H54 (cell line): ENCODE measurements around the gene IGFL2.
"Not testable (repeated sequence)": the region's sequence is repeated elsewhere in the genome, so short reads cannot be mapped to it uniquely, and the experiment has no call there.

Experiments used
- DNase-seq: peaks from one replicate; pipeline ENCODE4 v3.0.0; 2011; ENCODE audit warnings: low spot score, mixed read lengths; ENCODE audit not compliant: insufficient read length
- FAIRE-seq: peaks from 3 replicates; lab custom pipeline; 2011; peaks lifted over from hg19 to GRCh38; lab: Jason Lieb, UNC
- POLR2A ChIP-seq: IDR thresholded peaks from 2 replicates; pipeline ENCODE4 v1.6.1; 2011; ENCODE audit warnings: low read depth, mild to moderate bottlenecking, low read length

IGFL2 gene

DNA sequence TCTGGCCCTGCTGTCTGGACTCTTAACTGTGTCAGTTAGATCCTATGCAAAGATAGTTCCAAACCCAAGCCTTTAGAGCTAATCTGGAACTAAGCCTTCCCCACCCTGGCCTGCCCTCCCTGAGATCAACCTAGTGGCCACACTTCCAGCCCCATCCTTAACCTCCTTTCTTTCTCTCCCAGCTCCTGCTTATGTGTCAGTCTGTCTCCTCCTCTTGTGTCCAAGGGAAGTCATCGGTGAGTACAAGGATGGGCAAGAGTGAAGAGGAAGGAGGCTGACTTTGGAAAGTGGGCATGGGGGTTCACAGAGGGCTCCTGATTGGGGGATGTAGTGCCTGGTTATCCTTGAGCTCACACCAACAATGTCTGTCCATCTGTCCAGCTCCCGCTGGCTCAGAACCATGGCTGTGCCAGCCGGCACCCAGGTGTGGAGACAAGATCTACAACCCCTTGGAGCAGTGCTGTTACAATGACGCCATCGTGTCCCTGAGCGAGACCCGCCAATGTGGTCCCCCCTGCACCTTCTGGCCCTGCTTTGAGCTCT is 12.3 kb downstream of the IGFL2 start:
- DNase-seq (no peak), FAIRE-seq (no peak)
- TF ChIP-seq POLR2A = no peak

DNA sequence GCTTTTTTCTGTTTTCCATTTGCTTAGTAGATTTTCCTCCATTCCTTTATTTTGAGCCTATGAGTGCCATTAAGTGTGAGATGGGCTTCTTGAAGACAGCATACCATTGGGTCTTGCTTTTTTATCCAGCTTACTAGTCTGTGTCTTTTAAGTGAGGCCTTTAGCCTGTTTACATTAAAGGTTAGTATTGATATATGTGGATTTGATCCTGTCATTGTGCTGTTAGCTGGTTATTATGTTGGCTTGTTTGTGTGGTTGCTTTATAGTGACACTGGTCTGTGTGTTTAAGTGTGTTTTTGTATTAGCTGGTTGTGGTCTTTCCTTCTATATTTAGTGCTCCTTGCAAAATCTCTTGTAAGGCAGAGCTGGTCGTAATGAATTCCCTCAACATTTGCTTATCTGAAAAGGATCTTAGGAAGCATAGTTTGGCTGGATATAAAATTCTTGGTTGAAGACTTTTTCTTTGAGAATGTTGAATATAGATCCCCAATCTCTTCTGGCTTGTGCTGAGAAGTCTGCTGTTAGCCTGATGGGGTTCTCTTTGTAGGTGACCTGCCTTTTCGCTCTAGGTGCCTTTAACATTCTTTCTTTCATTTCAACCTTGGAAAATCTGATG is 13.7 kb downstream of the IGFL2 start:
- not testable (repeated sequence) for FAIRE-seq, DNase-seq

- FAIRE-seq (no peak), DNase-seq (no peak)
- TF ChIP-seq POLR2A = no peak
These were observed 14.7 kb downstream of the IGFL2 start for GRCh38 chr19:46162731-46163130.

DNA sequence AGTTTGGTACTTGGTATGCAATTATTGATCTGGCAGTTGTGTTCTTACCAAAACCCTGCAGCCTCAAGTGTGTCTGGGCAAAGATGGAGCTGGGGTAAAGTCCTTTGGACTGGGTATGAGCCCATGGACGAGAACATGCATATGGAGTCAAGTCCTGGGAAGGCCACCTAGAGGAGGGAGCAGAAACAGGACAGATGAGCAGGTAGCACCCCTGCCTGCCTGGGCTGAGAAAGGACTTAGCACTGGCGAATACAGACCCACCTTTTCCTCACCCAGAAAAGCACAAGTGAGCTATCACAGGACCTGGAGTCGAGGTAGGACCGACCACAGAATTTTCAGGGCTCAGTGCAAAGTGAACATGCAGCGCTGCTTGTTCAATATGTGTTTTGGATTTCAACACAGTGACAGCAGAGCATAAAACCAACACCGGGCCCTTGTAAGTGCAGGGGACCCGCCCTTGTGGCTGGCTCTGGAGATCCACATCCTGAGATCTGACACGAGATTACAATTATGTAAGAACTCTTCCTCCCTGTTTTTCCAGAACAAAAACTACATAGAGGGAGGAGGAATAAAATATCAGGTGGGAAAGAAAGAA is 25.9 kb downstream of the IGFL2 start:
- FAIRE-seq (no peak), DNase-seq (no peak)
- TF ChIP-seq POLR2A = no peak

DNA sequence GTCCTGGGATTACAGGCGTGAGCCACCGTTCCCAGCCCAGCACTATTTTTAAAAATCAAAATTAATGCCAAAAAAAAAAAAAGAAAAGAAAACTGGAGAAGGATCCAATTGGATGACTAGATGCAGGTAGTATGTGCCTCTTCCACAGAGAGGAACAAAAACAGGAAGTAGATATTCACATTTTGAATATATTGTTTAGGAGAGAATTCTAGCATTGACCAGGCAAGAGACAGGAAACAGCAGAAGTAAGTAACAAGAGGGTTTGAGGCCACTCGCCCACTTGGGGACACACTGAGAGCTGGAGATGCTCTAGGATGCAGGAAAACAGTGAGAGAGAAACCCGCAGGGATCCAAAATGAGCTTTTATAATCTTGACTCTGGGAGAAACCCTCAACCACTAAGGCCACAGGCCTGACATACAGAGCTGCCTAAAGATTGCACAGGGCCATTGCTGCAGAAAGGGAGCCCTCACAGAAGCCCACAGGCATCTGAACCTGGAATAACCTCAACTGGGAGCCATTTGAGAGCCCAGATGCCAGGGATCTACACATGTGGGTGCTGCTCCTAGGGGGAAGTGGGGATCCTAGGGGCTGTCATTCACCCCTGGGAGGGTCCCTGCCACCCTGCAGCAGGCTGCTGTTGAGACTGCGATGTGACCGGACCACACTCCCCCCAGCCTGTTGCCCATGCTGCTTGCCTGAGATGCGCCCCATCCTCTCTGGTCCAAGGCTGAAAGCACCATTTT is 28.2 kb downstream of the IGFL2 start:
- TF ChIP-seq POLR2A = no peak
- no peak for DNase-seq
- no peak for FAIRE-seq

DNA sequence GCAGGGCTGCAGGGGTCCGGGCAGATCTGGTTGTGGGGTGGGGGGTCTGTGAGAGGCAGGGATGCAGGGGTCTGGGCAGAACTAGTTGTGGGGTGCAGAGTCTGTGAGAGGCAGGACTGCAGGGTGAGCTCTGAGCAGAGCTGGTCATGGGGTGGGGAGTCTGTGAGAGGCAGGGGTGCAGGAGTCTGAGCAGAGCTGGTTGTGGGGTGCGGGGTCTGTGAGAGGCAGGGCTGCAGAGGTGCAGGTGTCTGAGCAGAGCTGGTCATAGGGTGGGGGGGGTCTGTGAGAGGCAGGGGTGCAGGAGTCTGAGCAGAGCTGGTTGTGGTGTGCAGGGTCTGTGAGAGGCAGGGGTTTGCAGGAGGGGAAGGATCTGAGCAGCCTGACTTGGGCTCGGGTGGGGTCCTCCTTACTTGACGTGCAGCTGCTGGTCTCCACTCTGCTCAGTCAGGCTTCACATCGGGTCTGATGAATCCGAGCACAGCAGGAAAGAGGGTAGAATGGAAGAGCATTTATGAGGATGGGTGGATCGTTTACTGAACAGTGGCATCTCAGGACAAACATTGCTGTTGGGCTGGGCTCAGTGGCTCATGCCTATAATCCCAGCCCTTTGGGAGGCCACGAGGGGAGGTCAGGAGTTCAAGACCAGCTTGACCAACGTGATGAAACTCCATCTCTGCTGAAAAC is 31.2 kb downstream of the IGFL2 start:
- DNase-seq = no peak
- no peak for FAIRE-seq
- no peak for TF ChIP-seq POLR2A

DNA sequence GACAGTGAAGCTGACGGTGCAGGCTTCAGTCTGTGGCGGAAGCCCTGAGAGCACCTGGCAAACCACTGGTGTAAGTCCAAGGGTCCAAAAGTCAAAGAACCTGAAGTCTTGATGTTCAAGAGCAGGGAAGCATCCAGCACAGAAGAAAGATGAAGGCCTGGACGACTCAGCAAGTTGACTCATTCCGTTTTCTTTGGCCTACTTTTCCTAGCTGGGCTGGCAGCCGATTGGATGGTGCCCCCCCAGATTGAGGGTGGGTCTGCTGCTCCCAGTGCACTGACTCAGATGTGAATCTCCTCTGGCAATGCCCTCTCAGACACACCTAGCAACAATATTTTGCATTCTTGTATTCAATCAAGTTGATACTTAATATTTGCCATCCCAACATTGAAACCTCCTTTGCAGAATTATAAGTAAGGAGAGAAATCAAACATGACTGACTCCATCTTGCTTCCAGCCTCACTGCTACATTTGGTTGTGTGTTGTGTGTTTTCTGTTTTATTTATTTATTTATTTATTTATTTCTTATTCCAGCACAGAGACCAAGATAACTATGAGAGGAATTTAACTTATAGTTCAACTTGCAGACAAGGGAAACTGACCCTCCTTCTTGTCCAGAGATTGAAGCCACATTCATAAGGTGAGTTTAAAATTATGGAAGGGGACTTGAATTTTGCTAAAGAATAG is 32.8 kb downstream of the IGFL2 start:
- no peak for TF ChIP-seq POLR2A
- FAIRE-seq (no peak), DNase-seq (peak; percentile 30)

DNA sequence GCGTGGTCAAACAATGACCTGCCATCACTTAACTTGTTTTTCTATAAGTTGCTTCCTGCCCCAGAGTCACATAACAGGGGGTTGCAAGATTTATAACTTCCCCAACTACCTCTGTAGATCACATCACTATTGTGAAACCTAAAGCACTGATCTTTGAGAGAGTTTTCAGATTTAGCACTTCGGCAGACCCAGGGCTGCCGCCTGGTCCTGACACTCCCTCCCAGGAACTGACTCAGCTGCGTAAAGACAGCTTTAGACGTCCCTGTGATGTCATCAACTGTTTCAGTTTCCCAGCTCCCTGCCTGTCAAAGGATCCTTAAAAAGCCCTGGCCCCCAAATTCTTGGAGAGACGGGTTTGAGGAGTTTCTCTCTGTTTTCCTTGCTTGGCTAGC is 33.3 kb downstream of the IGFL2 start:
- no peak for FAIRE-seq
- TF ChIP-seq POLR2A = no peak
- peak; percentile 26 for DNase-seq

- no peak for DNase-seq
- no peak for FAIRE-seq
- no peak for TF ChIP-seq POLR2A
These were observed 34.4 kb downstream of the IGFL2 start for GRCh38 chr19:46182476-46182875.

GRCh38 chr19:46184775-46185710 is 37.0 kb downstream of the IGFL2 start:
- not testable (repeated sequence) for DNase-seq, FAIRE-seq

- DNase-seq = no peak
- no peak for FAIRE-seq
- no peak for TF ChIP-seq POLR2A
These were observed 38.2 kb downstream of the IGFL2 start for GRCh38 chr19:46186101-46186716.

DNA sequence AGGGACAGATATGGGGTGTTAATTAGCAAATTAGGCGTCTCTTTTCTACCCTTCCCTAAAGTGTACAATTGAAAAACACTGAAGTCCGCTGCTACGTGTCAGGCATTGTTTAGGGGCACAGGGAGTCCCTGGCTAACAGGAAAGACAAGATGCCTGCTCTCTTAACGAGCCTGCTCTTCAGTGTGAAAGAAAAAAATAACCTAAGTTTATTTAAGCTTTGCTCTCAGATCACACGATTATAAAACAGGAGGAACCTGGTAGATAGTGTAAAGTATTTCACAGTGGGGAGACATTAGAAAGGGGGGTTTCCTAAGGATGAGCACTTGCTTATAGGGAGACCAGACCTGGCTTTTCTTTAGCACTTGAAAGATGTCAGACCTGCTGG is 38.7 kb downstream of the IGFL2 start:
- FAIRE-seq (no peak), DNase-seq (no peak)
- no peak for TF ChIP-seq POLR2A
